ENCODE results near the gene AGPAT2. TPM values are rescaled to one million over a fixed set of nuclear protein-coding genes. Genes with fewer than 3 reads are reported as not detected.

AGPAT2 gene
- 10 to 100 TPM; 26.9 to 31.5 TPM for total RNA-seq
- 10 to 100 TPM; 49.5 to 64.9 TPM for polyA plus RNA-seq
- long read RNA-seq, donor 1, transcript AGPAT2-202 (6 exons, 1,512 nt), result major isoform, 161 of 186 reads
- long read RNA-seq, donor 1, transcript AGPAT2-201 (5 exons, 1,391 nt), result minor isoform, 13 of 186 reads
- long read RNA-seq, donor 1, partial matches to known transcripts, result 0 of 186 reads
- long read RNA-seq, donor 1, other reads (novel, unspliced or antisense), result 11 of 186 reads
- long read RNA-seq, donor 2, transcript AGPAT2-202 (6 exons, 1,512 nt), result major isoform, 40 of 46 reads
- long read RNA-seq, donor 2, partial matches to known transcripts, result 1 of 46 reads
- long read RNA-seq, donor 2, other reads (novel, unspliced or antisense), result 5 of 46 reads

GRCh38 chr9:136686794-136687711, at the start of gene AGPAT2:
AGPAT2 (minus strand) TSS chr9:136687457; CDS start chr9:136687357, 100 bp downstream.
- H3K27me3 ChIP-seq (ENCODE audit: control insufficient read depth in 1 of 2, insufficient read depth in 2 of 2, low read length in 1 of 2), result no peaks in the 10 kb centered on the region
- peak; percentile 66 for ATAC-seq (ENCODE audit: low FRiP score)

GRCh38 chr9:136735812-136736480, 48.7 kb upstream of the AGPAT2 start:
- WGBS, 2 donors, result 83 to 88% methylated on average over 21 of the region's 21 CpGs
- Histone ChIP-seq H3K4me3 (ENCODE audit: low read length in 2 of 2) (no peak overlapping the region), H3K4me1 (ENCODE audit: control insufficient read depth in 1 of 2, insufficient read depth in 2 of 2, low read length in 2 of 2) (no peaks in the 10 kb centered on the region), H3K9me3 (ENCODE audit: control insufficient read depth, low read length) (no peaks in the 10 kb centered on the region), H3K27ac (ENCODE audit: low read depth in 1 of 2, low read length in 2 of 2) (no peak overlapping the region), H3K27me3 (ENCODE audit: control insufficient read depth in 1 of 2, insufficient read depth in 2 of 2, low read length in 1 of 2) (no peaks in the 10 kb centered on the region), H3K36me3 (ENCODE audit: control insufficient read depth in 1 of 2, insufficient read depth in 2 of 2, low read length in 1 of 2) (no peaks in the 10 kb centered on the region)
- DNase-seq (no peak), ATAC-seq (ENCODE audit: low FRiP score) (no peak)
- intact Hi-C loops (cut with DNase I), result no loop called here

More at GRCh38 chr9:136686794-136687711, at the start of gene AGPAT2:
- H3K27ac ChIP-seq (ENCODE audit: low read depth in 1 of 2, low read length in 2 of 2), result peak within 1 kb of the TSS in 1 of 2 donors; percentile 34
- DNase-seq, result peak; percentile 81 to 91
- intact Hi-C loops (cut with DNase I), result no loop called here
- 1% methylated on average over 52 to 106 of the region's 106 CpGs for WGBS, 2 donors
- H3K4me1 ChIP-seq (ENCODE audit: control insufficient read depth in 1 of 2, insufficient read depth in 2 of 2, low read length in 2 of 2), result no peaks in the 10 kb centered on the region
- peak within 1 kb of the TSS; percentile 64 to 81 for H3K4me3 ChIP-seq (ENCODE audit: low read length in 2 of 2)
- no peaks in the 10 kb centered on the region for H3K36me3 ChIP-seq (ENCODE audit: control insufficient read depth in 1 of 2, insufficient read depth in 2 of 2, low read length in 1 of 2)
- H3K9me3 ChIP-seq (ENCODE audit: control insufficient read depth, low read length), result no peaks in the 10 kb centered on the region

- Histone ChIP-seq H3K27me3 (ENCODE audit: control insufficient read depth in 1 of 2, insufficient read depth in 2 of 2, low read length in 1 of 2) (no peaks in the 10 kb centered on the region), H3K4me3 (ENCODE audit: low read length in 2 of 2) (no peak overlapping the region), H3K36me3 (ENCODE audit: control insufficient read depth in 1 of 2, insufficient read depth in 2 of 2, low read length in 1 of 2) (no peaks in the 10 kb centered on the region), H3K4me1 (ENCODE audit: control insufficient read depth in 1 of 2, insufficient read depth in 2 of 2, low read length in 2 of 2) (no peaks in the 10 kb centered on the region), H3K27ac (ENCODE audit: low read depth in 1 of 2, low read length in 2 of 2) (no peak overlapping the region), H3K9me3 (ENCODE audit: control insufficient read depth, low read length) (no peaks in the 10 kb centered on the region)
- no peak for ATAC-seq (ENCODE audit: low FRiP score)
- no peak for DNase-seq
- WGBS, 2 donors, result 84 to 85% methylated on average over 9 to 12 of the region's 12 CpGs
- intact Hi-C loops (cut with DNase I), result no loop called here
Observed at GRCh38 chr9:136734837-136735496, 47.7 kb upstream of the AGPAT2 start.

- DNase-seq, result no peak
- no peak overlapping the region for H3K27ac ChIP-seq (ENCODE audit: low read depth in 1 of 2, low read length in 2 of 2)
- WGBS, 2 donors, result 86% methylated on average over 12 of the region's 12 CpGs
- no peak for ATAC-seq (ENCODE audit: low FRiP score)
- no peaks in the 10 kb centered on the region for H3K27me3 ChIP-seq (ENCODE audit: control insufficient read depth in 1 of 2, insufficient read depth in 2 of 2, low read length in 1 of 2)
- no peaks in the 10 kb centered on the region for H3K9me3 ChIP-seq (ENCODE audit: control insufficient read depth, low read length)
- H3K4me1 ChIP-seq (ENCODE audit: control insufficient read depth in 1 of 2, insufficient read depth in 2 of 2, low read length in 2 of 2), result no peaks in the 10 kb centered on the region
- intact Hi-C loops (cut with DNase I), result no loop called here
- no peak overlapping the region for H3K4me3 ChIP-seq (ENCODE audit: low read length in 2 of 2)
- H3K36me3 ChIP-seq (ENCODE audit: control insufficient read depth in 1 of 2, insufficient read depth in 2 of 2, low read length in 1 of 2), result no peaks in the 10 kb centered on the region
Observed at GRCh38 chr9:136733611-136734010, 46.4 kb upstream of the AGPAT2 start.

GRCh38 chr9:136732444-136733178, 45.4 kb upstream of the AGPAT2 start:
- peaks cover 0 to 1% of the 10 kb centered on the region in 2 donors for H3K27me3 ChIP-seq (ENCODE audit: control insufficient read depth in 1 of 2, insufficient read depth in 2 of 2, low read length in 1 of 2)
- no peaks in the 10 kb centered on the region for H3K36me3 ChIP-seq (ENCODE audit: control insufficient read depth in 1 of 2, insufficient read depth in 2 of 2, low read length in 1 of 2)
- DNase-seq (no peak), ATAC-seq (ENCODE audit: low FRiP score) (no peak)
- 72 to 74% methylated on average over 15 to 16 of the region's 16 CpGs for WGBS, 2 donors
- H3K27ac ChIP-seq (ENCODE audit: low read depth in 1 of 2, low read length in 2 of 2), result no peak overlapping the region
- H3K4me3 ChIP-seq (ENCODE audit: low read length in 2 of 2), result no peak overlapping the region
- intact Hi-C loops (cut with DNase I), result no loop called here
- H3K4me1 ChIP-seq (ENCODE audit: control insufficient read depth in 1 of 2, insufficient read depth in 2 of 2, low read length in 2 of 2), result no peaks in the 10 kb centered on the region
- no peaks in the 10 kb centered on the region for H3K9me3 ChIP-seq (ENCODE audit: control insufficient read depth, low read length)

GRCh38 chr9:136729926-136730325, 42.7 kb upstream of the AGPAT2 start:
- Histone ChIP-seq H3K9me3 (ENCODE audit: control insufficient read depth, low read length) (no peaks in the 10 kb centered on the region), H3K27me3 (ENCODE audit: control insufficient read depth in 1 of 2, insufficient read depth in 2 of 2, low read length in 1 of 2) (peaks cover 0 to 1% of the 10 kb centered on the region in 2 donors), H3K36me3 (ENCODE audit: control insufficient read depth in 1 of 2, insufficient read depth in 2 of 2, low read length in 1 of 2) (no peaks in the 10 kb centered on the region), H3K4me1 (ENCODE audit: control insufficient read depth in 1 of 2, insufficient read depth in 2 of 2, low read length in 2 of 2) (no peaks in the 10 kb centered on the region), H3K4me3 (ENCODE audit: low read length in 2 of 2) (no peak overlapping the region), H3K27ac (ENCODE audit: low read depth in 1 of 2, low read length in 2 of 2) (no peak overlapping the region)
- ATAC-seq (ENCODE audit: low FRiP score) (no peak), DNase-seq (no peak)
- intact Hi-C loops (cut with DNase I), result no loop called here
- 90 to 92% methylated on average over 8 of the region's 8 CpGs for WGBS, 2 donors

GRCh38 chr9:136729144-136729543, 41.9 kb upstream of the AGPAT2 start:
- Histone ChIP-seq H3K27ac (ENCODE audit: low read depth in 1 of 2, low read length in 2 of 2) (no peak overlapping the region), H3K27me3 (ENCODE audit: control insufficient read depth in 1 of 2, insufficient read depth in 2 of 2, low read length in 1 of 2) (peaks cover 0 to 1% of the 10 kb centered on the region in 2 donors), H3K4me3 (ENCODE audit: low read length in 2 of 2) (no peak overlapping the region), H3K9me3 (ENCODE audit: control insufficient read depth, low read length) (no peaks in the 10 kb centered on the region), H3K4me1 (ENCODE audit: control insufficient read depth in 1 of 2, insufficient read depth in 2 of 2, low read length in 2 of 2) (no peaks in the 10 kb centered on the region), H3K36me3 (ENCODE audit: control insufficient read depth in 1 of 2, insufficient read depth in 2 of 2, low read length in 1 of 2) (no peaks in the 10 kb centered on the region)
- DNase-seq (no peak), ATAC-seq (ENCODE audit: low FRiP score) (peak; percentile 1)
- WGBS, 2 donors, result 80 to 89% methylated on average over 7 of the region's 7 CpGs
- intact Hi-C loops (cut with DNase I), result no loop called here
